KMS-11 (cell line): Measurements from ENCODE around the gene MRPL21.

ENCODE experiments used
- H2AFZ ChIP-seq: fragments of 200-600 bp; sonication (generic); 2 replicates; pipeline ENCODE4 v1.6.1; 2016; ENCODE audit warnings: antibody characterized with exemption, mixed run types, low read depth
- H3K27ac ChIP-seq: fragments of 200-600 bp; sonication (generic); 2 replicates; pipeline ENCODE4 v1.6.1; 2016; ENCODE audit warnings: mild to moderate bottlenecking, mixed run types
- H3K27me3 ChIP-seq: fragments of 200-600 bp; sonication (generic); 2 replicates; pipeline ENCODE4 v1.6.1; 2017; ENCODE audit warnings: mild to moderate bottlenecking, low read depth, mixed run types, moderate library complexity; ENCODE audit not compliant: insufficient read depth
- H3K36me3 ChIP-seq: fragments of 200-600 bp; sonication (generic); 2 replicates; pipeline ENCODE4 v1.6.1; 2017; ENCODE audit warnings: mild to moderate bottlenecking, mixed run types; ENCODE audit not compliant: insufficient read depth
- H3K4me1 ChIP-seq: fragments of 200-600 bp; sonication (generic); 2 replicates; pipeline ENCODE4 v1.6.1; 2016; ENCODE audit warnings: mild to moderate bottlenecking, low read depth, mixed run types; ENCODE audit not compliant: poor library complexity, severe bottlenecking
- H3K4me2 ChIP-seq: fragments of 200-600 bp; sonication (generic); 2 replicates; pipeline ENCODE4 v1.7.0; 2016; ENCODE audit warnings: mild to moderate bottlenecking, mixed run types
- H3K4me3 ChIP-seq: fragments of 200-600 bp; sonication (generic); IDR thresholded peaks from 2 replicates; pipeline ENCODE4 v1.6.1; 2017; ENCODE audit warnings: low read depth, low read length, mixed read lengths; ENCODE audit not compliant: insufficient read depth
- H3K79me2 ChIP-seq: fragments of 200-600 bp; sonication (generic); 2 replicates; pipeline ENCODE4 v1.6.1; 2016; ENCODE audit warnings: low read depth, mixed run types; ENCODE audit not compliant: insufficient read depth
- H3K9ac ChIP-seq: fragments of 200-600 bp; sonication (generic); 2 replicates; pipeline ENCODE4 v1.6.1; 2016; ENCODE audit warnings: mild to moderate bottlenecking, mixed run types
- H4K20me1 ChIP-seq: fragments of 200-600 bp; sonication (generic); 2 replicates; pipeline ENCODE4 v1.6.1; 2016; ENCODE audit warnings: mild to moderate bottlenecking, mixed run types; ENCODE audit not compliant: insufficient read depth
- TF ChIP-seq, protein P1 (sequence below): fragments of 200-600 bp; sonication (generic); conservative IDR thresholded peaks from 2 replicates; pipeline ENCODE4 v1.6.1; 2017; ENCODE audit warnings: low read depth, mild to moderate bottlenecking, antibody characterized with exemption, low read length, moderate library complexity, mixed read lengths

Gene MRPL21

DNA sequence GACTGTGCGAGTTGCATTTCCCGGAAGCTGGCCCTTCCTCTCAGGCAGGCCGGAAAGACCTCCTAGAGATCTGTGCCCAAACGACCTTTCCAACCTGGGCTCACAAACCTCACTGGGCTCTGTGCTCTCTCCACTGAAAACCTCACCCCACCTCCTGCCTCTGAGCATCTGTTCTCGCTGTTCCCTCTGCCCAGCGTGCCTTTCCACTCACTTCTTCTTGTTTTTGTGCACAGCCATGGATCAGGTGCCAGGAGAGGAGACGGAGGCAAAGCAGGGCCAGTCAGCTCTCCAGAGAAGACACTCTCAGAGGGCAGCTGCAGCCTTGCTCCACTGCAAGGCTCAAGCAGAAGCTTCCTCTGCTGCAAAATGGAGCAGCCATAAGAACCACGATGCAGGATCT, 51.0 kb downstream of the MRPL21 start:
- TF ChIP-seq, protein P1, sequence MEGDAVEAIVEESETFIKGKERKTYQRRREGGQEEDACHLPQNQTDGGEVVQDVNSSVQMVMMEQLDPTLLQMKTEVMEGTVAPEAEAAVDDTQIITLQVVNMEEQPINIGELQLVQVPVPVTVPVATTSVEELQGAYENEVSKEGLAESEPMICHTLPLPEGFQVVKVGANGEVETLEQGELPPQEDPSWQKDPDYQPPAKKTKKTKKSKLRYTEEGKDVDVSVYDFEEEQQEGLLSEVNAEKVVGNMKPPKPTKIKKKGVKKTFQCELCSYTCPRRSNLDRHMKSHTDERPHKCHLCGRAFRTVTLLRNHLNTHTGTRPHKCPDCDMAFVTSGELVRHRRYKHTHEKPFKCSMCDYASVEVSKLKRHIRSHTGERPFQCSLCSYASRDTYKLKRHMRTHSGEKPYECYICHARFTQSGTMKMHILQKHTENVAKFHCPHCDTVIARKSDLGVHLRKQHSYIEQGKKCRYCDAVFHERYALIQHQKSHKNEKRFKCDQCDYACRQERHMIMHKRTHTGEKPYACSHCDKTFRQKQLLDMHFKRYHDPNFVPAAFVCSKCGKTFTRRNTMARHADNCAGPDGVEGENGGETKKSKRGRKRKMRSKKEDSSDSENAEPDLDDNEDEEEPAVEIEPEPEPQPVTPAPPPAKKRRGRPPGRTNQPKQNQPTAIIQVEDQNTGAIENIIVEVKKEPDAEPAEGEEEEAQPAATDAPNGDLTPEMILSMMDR: no peak

DNA sequence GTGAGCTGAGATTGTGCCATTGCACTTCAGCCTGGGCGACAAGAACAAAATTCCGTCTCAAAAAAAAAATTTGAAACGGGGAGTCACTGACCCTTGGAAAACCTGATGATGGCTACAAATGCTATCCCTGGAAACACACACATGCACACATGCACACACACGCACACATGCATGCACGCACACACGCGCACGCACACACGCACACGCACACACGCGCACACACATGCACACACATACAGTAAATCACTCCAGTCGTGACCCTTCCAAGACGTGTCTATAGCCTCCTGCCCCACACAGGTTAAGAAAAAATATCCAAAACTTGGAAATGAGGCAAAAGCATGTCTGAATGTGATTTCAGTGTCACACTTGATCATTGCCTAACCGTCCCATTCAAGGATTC, 55.2 kb downstream of the MRPL21 start:
- H3K79me2 ChIP-seq: no peaks in the 10 kb centered on the region
- no peak overlapping the region for H2AFZ ChIP-seq
- no peaks in the 10 kb centered on the region for H4K20me1 ChIP-seq
- no peak overlapping the region for H3K27ac ChIP-seq
- H3K4me2 ChIP-seq: no peak overlapping the region
- H3K36me3 ChIP-seq: no peaks in the 10 kb centered on the region
- peaks cover 6% of the 10 kb centered on the region for H3K4me1 ChIP-seq
- no peaks in the 10 kb centered on the region for H3K27me3 ChIP-seq
- H3K4me3 ChIP-seq: no peak overlapping the region
- no peak overlapping the region for H3K9ac ChIP-seq
- TF ChIP-seq, protein P1: no peak

More for the DNA sequence above, 51.0 kb downstream of the MRPL21 start:
- Histone ChIP-seq H3K4me3 (no peak overlapping the region), H3K36me3 (no peaks in the 10 kb centered on the region), H3K27ac (no peak overlapping the region), H3K4me2 (no peak overlapping the region), H3K79me2 (no peaks in the 10 kb centered on the region), H3K27me3 (no peaks in the 10 kb centered on the region), H4K20me1 (no peaks in the 10 kb centered on the region), H2AFZ (no peak overlapping the region), H3K4me1 (no peaks in the 10 kb centered on the region), H3K9ac (no peak overlapping the region)

DNA sequence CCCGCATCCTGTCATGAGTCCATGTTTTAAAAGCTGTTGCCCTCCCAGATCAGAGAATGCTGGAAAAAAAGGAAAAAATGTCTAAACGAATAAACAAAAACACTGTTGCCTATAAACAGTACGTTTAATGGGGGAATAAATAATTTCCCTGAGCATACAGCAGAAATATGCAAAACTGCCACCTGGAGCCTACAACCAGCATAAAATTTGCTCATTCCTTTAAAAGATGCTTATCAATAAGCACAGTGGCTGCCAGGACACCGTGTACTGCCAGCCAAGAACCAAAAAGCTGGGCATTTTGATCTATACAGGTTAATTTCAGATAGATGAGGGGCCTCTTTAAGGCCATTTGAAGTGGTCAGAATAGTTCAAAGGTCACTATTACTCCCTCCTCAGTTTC, 56.2 kb downstream of the MRPL21 start:
- no peak overlapping the region for H3K4me3 ChIP-seq
- H4K20me1 ChIP-seq: no peaks in the 10 kb centered on the region
- no peak overlapping the region for H2AFZ ChIP-seq
- H3K27me3 ChIP-seq: no peaks in the 10 kb centered on the region
- no peak overlapping the region for H3K4me2 ChIP-seq
- H3K9ac ChIP-seq: no peak overlapping the region
- no peaks in the 10 kb centered on the region for H3K36me3 ChIP-seq
- no peaks in the 10 kb centered on the region for H3K79me2 ChIP-seq
- TF ChIP-seq, protein P1: no peak
- peaks cover 13% of the 10 kb centered on the region for H3K4me1 ChIP-seq
- no peak overlapping the region for H3K27ac ChIP-seq

DNA sequence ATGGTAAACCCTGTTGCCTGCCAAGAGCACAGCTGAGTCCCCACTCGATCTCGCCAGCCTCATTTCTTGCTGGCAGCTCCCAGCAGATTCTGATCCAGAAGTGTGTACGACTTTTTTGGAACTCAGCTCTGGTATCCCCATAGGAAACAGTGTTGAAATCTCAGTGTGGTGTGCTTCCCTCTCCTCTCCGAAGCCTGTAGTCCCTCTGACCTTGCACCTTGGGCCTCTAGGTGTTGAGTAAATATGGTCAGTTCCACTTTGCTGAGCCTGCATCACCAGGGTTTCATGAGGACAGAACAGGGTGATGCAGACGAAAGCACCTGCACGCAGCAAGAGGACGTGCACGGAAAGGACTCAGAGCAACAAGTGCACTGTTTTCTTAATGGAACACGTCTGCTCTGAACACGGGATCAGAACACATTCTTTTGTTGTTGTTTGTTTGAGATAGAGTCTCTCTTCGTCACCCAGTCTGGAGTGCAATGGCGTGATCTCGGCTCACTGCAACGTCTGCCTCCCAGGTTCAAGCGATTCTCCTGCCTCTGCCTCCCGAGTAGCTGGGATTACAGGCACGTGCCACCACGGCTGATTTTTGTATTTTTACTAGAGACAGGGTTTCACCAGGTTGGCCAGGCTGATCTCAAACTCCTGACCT, 58.2 kb downstream of the MRPL21 start:
- H3K4me3 ChIP-seq: no peak overlapping the region
- H3K27ac ChIP-seq: no peak overlapping the region
- H3K79me2 ChIP-seq: no peaks in the 10 kb centered on the region
- H3K4me2 ChIP-seq: no peak overlapping the region
- H3K4me1 ChIP-seq: peaks cover 18% of the 10 kb centered on the region
- no peaks in the 10 kb centered on the region for H3K27me3 ChIP-seq
- no peaks in the 10 kb centered on the region for H3K36me3 ChIP-seq
- H3K9ac ChIP-seq: no peak overlapping the region
- H4K20me1 ChIP-seq: no peaks in the 10 kb centered on the region
- no peak overlapping the region for H2AFZ ChIP-seq
- TF ChIP-seq, protein P1: no peak
